Measurements from ENCODE around the gene ZNF800. TPM values are rescaled to one million over a fixed set of nuclear protein-coding genes. Genes with fewer than 3 reads are reported as not detected.

Gene ZNF800
- total RNA-seq, 4 donors from 2014 or later, result 24.7 to 35.6 (median 27.9) TPM

DNA sequence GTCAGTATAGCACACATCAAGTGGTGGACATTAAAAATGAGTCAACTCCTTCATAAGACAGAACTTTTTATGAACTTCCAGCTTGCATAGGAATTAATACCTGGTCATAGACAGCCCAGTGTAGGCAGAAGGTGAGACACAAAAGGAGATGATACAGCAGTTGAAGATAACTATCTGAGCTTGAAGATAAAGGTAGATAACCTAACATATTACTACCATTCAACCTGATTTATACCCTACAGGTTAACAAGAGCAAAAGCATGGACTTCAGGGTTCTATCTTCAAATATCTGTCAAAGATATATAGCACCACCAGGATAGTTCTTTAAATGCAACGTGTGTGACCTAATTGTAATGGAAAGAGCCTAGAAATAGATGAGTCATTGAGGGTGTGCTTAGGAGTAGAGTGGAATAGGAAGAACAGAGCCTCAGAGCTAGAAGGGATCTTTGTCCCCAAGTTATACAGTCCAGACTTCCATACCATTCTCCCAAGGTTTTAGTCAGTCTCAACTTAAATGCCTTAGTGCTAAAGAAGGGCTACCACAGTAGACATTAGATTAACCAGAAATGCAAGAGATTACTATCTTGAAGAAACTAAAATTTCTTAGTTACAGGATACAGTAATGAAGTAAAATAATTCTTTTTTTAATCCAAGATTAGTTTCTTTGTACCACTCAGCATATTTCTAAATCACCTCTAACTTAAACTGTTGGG, 9.2 kb downstream of the ZNF800 start:
- H3K4me1 ChIP-seq, result peaks cover 0 to 31% (median 17%) of the 10 kb centered on the region in 4 donors
- no peak for TF ChIP-seq POLR2A (IDR thresholded peaks at IDR 0.05; ENCODE audit: low read depth)
- H3K36me3 ChIP-seq, result peaks cover 0 to 22% (median 7%) of the 10 kb centered on the region in 4 donors
- H3K27ac ChIP-seq (replicated peaks in 1 of 4), result no peak overlapping the region
- 43% methylated on average over 1 of the region's 1 CpG for WGBS
- no peak for DNase-seq (ENCODE audit: extremely low spot score)
- no peaks in the 10 kb centered on the region for H3K9me3 ChIP-seq
- no peaks in the 10 kb centered on the region for H3K27me3 ChIP-seq
- intact Hi-C loops (cut with DNase I), result no loop called here
- H3K4me3 ChIP-seq, result no peak overlapping the region

DNA sequence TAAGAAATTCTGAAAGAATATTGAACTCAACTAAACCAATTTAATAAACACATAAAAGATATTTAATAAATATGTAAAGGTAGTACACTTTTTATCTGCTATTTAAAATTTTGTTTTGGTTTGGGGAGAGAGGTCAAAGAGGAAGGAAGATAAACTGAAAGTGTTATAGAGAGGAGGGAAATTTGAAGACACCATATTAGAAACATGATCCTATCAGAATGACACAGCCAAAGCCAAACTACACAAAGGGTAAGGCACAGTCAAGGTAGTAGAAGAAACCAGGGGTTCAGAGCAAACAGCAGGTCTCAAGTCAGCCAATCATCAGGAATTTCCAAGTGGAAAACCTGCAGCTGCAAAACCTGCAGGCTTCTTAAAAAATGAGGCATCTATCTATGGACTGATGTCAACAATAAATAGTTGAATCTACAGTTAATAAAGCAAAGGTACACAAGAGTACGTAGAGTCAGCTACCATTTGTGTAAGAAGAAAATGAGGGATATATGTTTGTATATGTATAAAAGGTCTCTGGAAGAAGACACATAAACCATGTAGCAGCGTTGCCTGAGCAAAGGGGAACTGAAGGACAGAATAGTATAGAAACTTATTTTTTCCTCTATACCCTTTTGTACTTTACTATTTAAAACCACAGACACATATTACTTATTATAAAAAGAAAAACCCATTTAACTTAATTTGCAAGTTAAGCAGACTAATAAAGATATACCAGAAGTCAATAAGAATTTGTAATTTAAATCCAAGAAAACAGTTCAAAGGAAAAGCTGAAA, 10.0 kb downstream of the ZNF800 start:
- Histone ChIP-seq H3K27ac (replicated peaks in 1 of 4) (no peak overlapping the region), H3K9me3 (no peaks in the 10 kb centered on the region), H3K4me3 (no peak overlapping the region), H3K4me1 (peaks cover 0 to 29% (median 15%) of the 10 kb centered on the region in 4 donors), H3K36me3 (peaks cover 0 to 20% (median 6%) of the 10 kb centered on the region in 4 donors), H3K27me3 (no peaks in the 10 kb centered on the region)
- intact Hi-C loops (cut with DNase I), result no loop called here
- no peak for DNase-seq (ENCODE audit: extremely low spot score)
- TF ChIP-seq, protein P1, sequence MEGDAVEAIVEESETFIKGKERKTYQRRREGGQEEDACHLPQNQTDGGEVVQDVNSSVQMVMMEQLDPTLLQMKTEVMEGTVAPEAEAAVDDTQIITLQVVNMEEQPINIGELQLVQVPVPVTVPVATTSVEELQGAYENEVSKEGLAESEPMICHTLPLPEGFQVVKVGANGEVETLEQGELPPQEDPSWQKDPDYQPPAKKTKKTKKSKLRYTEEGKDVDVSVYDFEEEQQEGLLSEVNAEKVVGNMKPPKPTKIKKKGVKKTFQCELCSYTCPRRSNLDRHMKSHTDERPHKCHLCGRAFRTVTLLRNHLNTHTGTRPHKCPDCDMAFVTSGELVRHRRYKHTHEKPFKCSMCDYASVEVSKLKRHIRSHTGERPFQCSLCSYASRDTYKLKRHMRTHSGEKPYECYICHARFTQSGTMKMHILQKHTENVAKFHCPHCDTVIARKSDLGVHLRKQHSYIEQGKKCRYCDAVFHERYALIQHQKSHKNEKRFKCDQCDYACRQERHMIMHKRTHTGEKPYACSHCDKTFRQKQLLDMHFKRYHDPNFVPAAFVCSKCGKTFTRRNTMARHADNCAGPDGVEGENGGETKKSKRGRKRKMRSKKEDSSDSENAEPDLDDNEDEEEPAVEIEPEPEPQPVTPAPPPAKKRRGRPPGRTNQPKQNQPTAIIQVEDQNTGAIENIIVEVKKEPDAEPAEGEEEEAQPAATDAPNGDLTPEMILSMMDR (IDR thresholded peaks at IDR 0.05), result no peak
- 68% methylated on average over 2 of the region's 2 CpGs for WGBS

DNA sequence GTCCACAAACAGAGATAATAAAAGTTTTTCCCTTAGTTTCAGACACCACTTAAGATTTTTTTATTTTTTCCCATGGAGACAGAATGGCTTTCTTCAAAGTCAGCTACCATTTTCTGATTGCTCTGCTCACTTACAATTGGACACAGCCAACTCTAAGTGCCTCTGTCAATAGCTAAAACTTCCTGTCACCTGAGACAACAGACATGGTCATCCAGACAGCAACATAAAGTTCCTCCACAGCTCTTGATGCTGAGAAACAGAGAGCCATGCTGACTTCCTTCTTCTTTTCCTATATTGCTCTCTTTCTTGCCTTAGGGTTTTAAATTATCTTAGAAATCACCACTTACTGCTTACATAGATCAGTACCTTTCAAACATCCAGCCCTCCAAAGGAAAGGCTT, 12.0 kb downstream of the ZNF800 start:
- no peak overlapping the region for H3K4me3 ChIP-seq
- no peak overlapping the region for H3K27ac ChIP-seq (replicated peaks in 1 of 4)
- peaks cover 0 to 8% (median 4%) of the 10 kb centered on the region in 4 donors for H3K36me3 ChIP-seq
- no peaks in the 10 kb centered on the region for H3K27me3 ChIP-seq
- H3K4me1 ChIP-seq, result peaks cover 0 to 15% (median 7%) of the 10 kb centered on the region in 4 donors
- H3K9me3 ChIP-seq, result no peaks in the 10 kb centered on the region
- intact Hi-C loops (cut with DNase I), result no loop called here
- TF ChIP-seq, protein P1 (IDR thresholded peaks at IDR 0.05), result no peak
- TF ChIP-seq POLR2AphosphoS5 (IDR thresholded peaks at IDR 0.05), result no peak
- TF ChIP-seq EP300 (IDR thresholded peaks at IDR 0.05), result no peak
- no peak for TF ChIP-seq POLR2A (IDR thresholded peaks at IDR 0.05; ENCODE audit: low read depth)
- no peak for DNase-seq (ENCODE audit: extremely low spot score)

DNA sequence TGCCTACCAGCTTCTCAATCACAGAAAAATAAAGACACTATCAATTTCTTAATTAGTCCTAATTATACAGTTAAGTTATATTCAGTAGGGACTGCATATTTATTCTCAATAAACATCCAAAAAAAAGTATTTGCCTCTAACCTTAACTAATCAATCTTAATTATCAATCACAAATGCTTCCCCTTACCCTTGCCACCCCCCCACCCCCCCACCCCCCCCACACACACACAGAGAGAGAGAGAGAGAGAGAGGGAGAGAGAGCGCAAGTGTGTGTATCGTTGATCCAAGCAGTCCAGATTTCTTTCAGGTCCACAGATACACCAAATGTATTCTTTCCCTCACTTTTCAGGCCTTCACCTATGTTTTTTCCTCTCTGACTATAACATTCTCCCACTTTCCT, 12.9 kb downstream of the ZNF800 start:
- WGBS, result 90% methylated on average over 2 of the region's 2 CpGs
- intact Hi-C loops (cut with DNase I), result no loop called here
- DNase-seq (ENCODE audit: extremely low spot score), result no peak

DNA sequence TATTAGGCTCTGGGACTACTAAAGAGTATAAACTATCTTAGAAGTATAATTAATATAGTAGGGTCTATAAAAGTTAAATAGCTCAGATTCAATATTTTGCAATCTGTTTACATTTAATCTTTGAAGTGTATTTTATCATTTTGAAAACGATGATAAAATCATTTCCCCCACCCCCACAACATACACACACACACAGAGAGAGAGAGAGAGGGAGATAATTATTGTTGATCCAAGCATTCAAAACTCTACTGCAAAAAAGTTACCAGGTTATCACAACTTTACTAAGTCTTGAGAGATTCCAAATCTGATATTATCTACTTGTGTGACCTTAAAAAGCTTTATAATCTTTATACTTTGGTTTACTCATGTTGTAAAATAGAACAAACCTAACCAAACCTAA, 14.0 kb downstream of the ZNF800 start:
- Histone ChIP-seq H3K27ac (replicated peaks in 1 of 4) (no peak overlapping the region), H3K4me1 (peaks cover 0 to 15% (median 7%) of the 10 kb centered on the region in 4 donors), H3K36me3 (peaks cover 7 to 25% (median 17%) of the 10 kb centered on the region in 4 donors), H3K9me3 (no peaks in the 10 kb centered on the region), H3K27me3 (no peaks in the 10 kb centered on the region), H3K4me3 (no peak overlapping the region)
- DNase-seq (ENCODE audit: extremely low spot score), result no peak
- TF ChIP-seq, protein P1 (IDR thresholded peaks at IDR 0.05), result no peak
- 79% methylated on average over 1 of the region's 1 CpG for WGBS
- intact Hi-C loops (cut with DNase I), result no loop called here

More for the DNA sequence above, 12.9 kb downstream of the ZNF800 start:
- no peak overlapping the region for H3K4me3 ChIP-seq
- no peaks in the 10 kb centered on the region for H3K9me3 ChIP-seq
- H3K4me1 ChIP-seq, result peaks cover 0 to 15% (median 7%) of the 10 kb centered on the region in 4 donors
- H3K27ac ChIP-seq (replicated peaks in 1 of 4), result no peak overlapping the region
- no peak for TF ChIP-seq EP300 (IDR thresholded peaks at IDR 0.05)
- no peak for TF ChIP-seq POLR2AphosphoS5 (IDR thresholded peaks at IDR 0.05)
- no peak for TF ChIP-seq POLR2A (IDR thresholded peaks at IDR 0.05; ENCODE audit: low read depth)
- TF ChIP-seq, protein P1 (IDR thresholded peaks at IDR 0.05), result no peak
- peaks cover 0 to 14% (median 6%) of the 10 kb centered on the region in 4 donors for H3K36me3 ChIP-seq
- H3K27me3 ChIP-seq, result no peaks in the 10 kb centered on the region
